HG03280 (cell line): ENCODE measurements around the gene ZNF469.
"Not testable (repeated sequence)": the region's sequence is repeated elsewhere in the genome, so short reads cannot be mapped to it uniquely, and the experiment has no call there.

Source experiments
- ATAC-seq: cut with Tn5 transposase; IDR thresholded peaks from one replicate; pipeline ENCODE4 v1.9.1; 2021; ENCODE audit warnings: mild to moderate bottlenecking, moderate library complexity; ENCODE audit not compliant: unreplicated experiment

ZNF469 gene

GRCh38 chr16:88406096-88407041 is 23.6 kb downstream of the ZNF469 start:
- ATAC-seq = no peak

GRCh38 chr16:88407042-88407420 is 24.3 kb downstream of the ZNF469 start:
- no peak for ATAC-seq

DNA sequence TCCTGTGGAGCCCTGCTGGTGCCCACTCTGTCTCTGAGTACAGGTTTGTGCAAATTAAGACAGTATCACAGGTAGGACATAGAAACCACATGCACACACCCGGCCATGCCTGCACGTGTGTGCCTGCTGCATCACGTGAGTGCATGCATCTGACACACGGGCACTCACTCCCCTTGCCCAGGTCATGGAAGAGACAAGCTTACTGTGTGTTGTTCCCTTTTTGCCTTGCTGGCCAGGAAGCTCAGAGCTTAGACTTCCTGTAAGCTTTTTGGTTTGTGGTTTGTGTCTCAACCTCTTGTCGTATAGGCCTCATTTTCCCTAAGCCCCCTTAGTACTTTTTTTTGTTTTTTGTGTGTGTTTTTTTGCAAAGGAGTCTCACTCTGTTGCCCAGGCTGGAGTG is 25.0 kb downstream of the ZNF469 start:
- no peak for ATAC-seq

DNA sequence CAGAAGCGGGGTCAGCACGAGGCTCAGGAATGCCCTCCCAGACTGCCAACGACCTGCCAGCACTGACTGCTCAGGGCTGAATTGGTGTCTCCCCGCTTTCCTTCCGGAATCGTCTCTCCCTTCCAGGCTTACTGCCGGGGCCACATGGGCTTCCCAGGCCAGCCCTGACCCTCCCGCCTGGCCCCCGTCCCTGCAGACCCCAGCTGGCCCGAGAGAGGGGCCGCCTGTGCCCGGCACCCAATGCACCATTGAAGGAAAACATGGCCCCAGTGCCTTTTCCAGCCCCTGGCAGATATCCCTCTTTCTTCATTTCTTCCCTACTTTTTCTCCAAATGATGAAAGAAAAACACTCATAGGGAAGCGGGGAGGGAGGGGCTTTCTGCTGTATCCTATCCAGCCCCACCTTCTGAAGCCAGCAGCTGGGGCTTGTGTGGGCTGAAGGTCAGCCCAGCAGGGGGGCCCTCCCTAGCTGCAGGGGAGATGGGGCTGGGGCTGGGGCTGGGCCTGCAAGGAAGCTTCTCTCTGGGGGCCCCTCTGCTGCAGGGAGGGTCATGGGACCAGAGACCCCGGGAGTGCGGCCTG is 25.9 kb downstream of the ZNF469 start:
- ATAC-seq = no peak

- no peak for ATAC-seq
Observed at GRCh38 chr16:88409296-88410065, 26.7 kb downstream of the ZNF469 start.

- ATAC-seq = not testable (repeated sequence)
Observed at GRCh38 chr16:88410297-88410968, 27.7 kb downstream of the ZNF469 start.

GRCh38 chr16:88411951-88412576 is 29.3 kb downstream of the ZNF469 start:
- ATAC-seq = no peak

GRCh38 chr16:88412766-88413165 is 30.0 kb downstream of the ZNF469 start:
- ATAC-seq = no peak

GRCh38 chr16:88413231-88413630 is 30.5 kb downstream of the ZNF469 start:
- ATAC-seq = no peak

DNA sequence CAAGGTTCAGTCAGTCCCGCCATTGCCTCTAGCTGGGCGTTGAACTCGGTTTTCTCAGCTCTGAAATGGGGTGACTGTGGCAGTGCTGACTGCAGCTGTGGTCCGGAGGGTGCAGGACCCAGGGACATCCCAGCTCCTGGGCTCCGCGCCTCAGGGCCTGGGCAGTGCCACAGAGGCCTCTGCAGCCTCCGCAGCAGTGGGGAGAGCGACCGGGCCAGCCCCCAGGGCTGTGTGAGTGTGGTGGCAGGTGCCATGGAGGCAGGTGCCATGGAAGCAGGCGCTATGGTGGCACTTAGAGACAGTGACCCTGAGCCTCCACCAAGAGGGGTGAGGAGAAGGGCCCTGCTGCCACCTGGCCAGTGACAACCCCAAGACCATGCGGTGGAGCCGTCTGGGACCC is 30.9 kb downstream of the ZNF469 start:
- ATAC-seq = no peak

DNA sequence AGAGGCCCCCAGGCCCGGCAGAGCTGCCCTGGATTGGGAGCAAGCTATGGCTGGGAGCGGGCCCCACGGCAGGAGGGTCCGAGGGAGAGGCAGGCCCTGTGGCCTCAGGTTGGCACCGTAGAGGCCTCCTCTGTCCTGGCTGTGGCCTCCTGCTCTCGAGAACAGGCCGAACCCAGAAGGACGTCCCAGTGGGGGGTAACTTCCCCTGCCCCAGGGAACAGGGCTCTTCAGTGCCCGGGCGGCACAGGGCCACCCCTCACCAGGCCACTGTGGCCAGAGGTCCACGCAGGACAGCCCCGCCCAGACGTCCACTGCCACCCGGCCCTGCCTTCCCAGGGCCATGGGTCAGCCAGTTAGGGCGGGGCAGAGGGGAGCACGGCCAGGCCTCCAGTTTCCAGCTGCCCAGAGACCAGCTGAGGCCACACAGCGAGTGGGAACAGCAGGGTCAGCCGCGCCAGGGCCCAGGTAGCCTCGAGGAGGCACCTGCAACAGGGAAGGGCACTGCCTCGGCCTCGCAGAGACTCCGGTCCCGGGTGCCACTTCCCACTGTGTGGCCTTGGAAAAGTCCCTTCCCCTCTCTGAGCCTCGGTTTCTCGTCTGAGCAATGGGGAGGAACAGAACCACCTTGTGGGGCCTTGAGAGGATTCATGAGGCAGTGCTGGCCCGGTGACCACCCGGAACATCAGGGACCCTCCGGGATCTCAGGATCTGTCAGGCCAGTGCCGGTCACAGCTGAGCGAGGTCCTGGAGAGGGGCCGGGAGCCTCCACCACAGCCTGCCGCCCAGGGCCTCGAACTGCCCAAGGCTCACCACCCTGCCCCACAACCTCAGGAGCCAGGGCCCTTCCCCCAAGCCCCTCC is 32.0 kb downstream of the ZNF469 start:
- no peak for ATAC-seq

DNA sequence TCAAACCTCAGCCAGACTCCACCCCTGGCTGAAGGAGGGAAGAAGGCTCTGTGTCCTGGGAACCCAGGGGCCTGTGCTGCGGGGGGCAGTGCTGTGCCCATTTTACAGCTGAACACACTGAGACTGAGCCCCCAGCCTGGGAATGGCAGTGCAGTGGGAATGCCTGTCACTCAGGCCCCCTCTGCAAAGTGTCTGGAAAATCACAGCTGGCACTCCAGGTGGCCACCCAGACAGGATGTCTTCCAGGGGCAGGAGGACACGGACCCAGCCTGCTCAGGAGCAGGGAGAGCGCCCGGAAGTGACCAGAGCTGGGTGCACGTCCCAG is 32.6 kb downstream of the ZNF469 start:
- no peak for ATAC-seq

GRCh38 chr16:88415713-88416323 is 33.1 kb downstream of the ZNF469 start:
- ATAC-seq = no peak

DNA sequence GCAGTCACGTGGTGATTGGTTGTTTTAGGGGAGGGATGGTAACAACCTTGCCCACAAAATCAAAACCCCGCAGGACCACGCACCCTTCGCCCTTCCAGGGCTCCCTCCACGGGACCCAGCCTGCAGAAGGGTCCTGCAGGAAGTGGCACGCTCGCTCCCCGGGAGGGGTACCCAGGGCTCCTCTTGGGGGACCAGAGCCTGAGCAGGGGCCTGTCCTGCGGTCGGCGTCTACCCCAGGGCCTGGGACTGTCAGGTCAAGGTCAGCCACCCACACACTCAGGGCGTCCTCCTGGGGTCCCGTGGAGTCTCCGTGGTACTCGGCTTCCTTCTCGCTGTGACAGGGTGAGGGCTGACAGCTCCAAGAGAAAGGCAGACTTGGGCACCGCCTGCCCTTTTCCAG is 33.9 kb downstream of the ZNF469 start:
- no peak for ATAC-seq

GRCh38 chr16:88417684-88418476 is 35.1 kb downstream of the ZNF469 start:
- ATAC-seq = no peak

DNA sequence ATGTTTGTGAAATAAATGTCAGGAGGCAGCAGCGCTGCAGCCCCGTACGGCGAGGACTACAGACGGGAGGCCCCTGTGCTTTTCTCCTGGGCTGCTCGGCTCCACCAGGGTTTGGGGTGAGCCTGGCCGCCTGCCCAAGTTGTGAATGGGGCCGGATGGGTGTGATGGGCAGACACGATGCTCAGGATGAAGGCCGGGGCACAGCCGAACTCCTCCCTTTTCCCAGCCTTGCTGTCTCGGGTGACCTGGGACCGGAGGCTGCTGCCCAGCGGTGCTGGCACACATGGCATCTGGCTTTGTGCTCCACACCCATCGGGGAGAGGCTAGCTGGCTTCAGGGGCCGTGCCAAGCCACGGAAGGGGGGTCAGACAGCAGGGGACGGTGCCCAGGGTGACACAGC is 36.1 kb downstream of the ZNF469 start:
- ATAC-seq = no peak

GRCh38 chr16:88419790-88420189 is 37.0 kb downstream of the ZNF469 start:
- no peak for ATAC-seq

GRCh38 chr16:88420496-88420895 is 37.7 kb downstream of the ZNF469 start:
- no peak for ATAC-seq

DNA sequence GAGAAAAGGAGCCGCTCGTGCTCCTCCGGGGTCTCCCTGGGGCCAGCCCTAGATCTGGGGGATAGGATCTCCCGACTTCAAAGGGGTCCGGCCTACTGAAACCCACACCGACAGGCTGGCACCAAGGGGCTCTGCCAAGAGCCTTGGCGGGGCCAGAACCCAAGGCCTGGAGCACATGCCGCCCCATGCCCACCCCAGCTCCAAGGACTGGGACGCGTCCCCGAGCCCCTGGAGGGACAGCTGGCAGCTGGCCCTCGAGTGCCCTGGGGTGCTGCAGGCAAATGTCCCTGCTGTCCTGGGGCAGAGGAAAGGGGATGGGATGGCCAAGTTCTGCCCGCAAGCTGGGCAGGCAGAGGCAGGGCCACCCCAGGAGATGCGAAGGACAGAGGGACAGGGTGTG is 38.5 kb downstream of the ZNF469 start:
- ATAC-seq = no peak
